Hematopoietic multipotent progenitor cell treated with erythropoietin and hydrocortisone succinate and interleukin-3 and kit ligand, for 17 days (in vitro differentiated cells): ENCODE data around the gene CD4.
A peak's percentile ranks its signal among the peaks of the same experiment; 100 is the strongest.

ENCODE experiments used
- DNase-seq: peaks from one replicate; pipeline ENCODE4 v3.0.0-alpha.2; 2015; ENCODE audit warnings: low spot score

CD4 gene

DNA sequence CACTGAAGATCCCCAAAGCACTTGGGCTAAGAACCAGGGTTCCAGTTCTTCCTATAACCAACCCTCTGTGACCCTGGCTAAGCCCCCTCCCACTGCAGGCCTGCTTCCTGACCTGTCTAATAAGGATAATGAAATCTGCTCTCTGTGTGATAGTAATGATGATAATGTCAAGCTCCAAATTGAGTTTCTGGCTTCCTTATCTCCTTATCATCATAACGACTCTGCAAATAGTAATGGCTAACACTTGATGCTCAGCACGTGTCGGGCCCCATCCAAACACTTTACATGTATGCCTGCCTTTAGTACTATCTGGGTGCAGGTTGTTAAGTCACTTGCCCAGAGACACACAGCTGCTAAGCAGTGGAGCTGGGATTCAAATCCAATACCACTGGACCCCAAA is 27.3 kb downstream of the CD4 start:
- DNase-seq: no peak

DNA sequence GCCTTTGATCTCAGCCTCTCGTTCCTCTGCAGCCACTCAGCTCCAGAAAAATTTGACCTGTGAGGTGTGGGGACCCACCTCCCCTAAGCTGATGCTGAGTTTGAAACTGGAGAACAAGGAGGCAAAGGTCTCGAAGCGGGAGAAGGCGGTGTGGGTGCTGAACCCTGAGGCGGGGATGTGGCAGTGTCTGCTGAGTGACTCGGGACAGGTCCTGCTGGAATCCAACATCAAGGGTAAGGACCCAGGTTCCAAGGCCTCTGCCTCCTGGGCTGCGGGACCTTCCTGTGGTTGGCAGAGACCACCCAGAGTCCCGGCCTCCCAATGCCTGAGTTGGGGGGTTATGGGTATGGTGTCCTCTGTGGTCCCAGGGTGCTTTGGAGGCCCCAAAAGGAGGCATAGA is 27.8 kb downstream of the CD4 start:
- no peak for DNase-seq

DNA sequence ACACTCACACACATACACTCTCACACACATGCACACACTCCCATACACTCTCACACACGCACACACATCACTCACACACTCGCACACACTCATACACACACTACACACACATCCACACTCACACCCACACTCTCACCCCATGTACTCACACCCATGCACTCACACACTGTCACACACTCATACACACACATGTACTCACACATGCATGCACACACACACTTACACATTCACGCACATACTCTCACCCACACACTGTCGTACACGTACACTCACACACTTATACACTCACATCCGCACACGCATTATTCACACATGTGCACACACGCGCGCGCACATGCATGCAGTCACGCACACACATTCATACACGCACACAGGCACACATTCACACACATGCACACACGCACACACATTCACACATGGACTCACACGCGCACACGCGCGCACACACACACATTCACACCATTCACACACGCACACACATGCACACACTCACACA is 28.4 kb downstream of the CD4 start:
- no peak for DNase-seq

DNA sequence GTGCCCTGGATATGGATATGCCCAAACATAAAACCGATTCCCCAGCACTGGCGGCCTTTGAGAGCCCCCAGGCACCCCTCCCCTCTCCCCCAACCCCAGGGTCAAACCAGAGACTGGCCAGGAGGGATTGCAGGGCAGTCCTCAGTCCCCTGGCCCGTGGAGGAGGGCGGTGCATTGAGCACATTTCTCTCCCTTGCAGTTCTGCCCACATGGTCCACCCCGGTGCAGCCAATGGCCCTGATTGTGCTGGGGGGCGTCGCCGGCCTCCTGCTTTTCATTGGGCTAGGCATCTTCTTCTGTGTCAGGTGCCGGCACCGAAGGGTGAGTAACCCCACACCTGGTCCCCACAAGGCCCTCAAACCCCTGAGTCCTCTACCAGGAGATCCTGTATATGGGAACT is 28.9 kb downstream of the CD4 start:
- DNase-seq: no peak

DNA sequence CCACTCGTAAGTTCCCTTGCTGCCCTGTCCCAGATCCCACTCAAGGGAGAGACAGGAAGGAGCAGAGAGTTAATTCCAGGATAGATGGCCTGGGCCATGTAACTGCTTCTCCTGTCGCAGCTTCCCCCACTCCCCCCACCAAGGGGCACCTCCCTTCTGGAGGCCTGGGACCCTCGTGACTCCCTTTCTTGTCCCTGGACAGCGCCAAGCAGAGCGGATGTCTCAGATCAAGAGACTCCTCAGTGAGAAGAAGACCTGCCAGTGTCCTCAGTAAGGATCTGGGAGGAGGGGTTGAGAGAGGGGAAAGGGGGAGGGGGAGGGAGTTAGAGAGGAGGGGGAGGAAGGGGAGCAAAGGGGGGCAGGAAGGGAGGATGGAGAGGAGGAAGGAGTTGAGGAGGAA is 29.3 kb downstream of the CD4 start:
- no peak for DNase-seq

DNA sequence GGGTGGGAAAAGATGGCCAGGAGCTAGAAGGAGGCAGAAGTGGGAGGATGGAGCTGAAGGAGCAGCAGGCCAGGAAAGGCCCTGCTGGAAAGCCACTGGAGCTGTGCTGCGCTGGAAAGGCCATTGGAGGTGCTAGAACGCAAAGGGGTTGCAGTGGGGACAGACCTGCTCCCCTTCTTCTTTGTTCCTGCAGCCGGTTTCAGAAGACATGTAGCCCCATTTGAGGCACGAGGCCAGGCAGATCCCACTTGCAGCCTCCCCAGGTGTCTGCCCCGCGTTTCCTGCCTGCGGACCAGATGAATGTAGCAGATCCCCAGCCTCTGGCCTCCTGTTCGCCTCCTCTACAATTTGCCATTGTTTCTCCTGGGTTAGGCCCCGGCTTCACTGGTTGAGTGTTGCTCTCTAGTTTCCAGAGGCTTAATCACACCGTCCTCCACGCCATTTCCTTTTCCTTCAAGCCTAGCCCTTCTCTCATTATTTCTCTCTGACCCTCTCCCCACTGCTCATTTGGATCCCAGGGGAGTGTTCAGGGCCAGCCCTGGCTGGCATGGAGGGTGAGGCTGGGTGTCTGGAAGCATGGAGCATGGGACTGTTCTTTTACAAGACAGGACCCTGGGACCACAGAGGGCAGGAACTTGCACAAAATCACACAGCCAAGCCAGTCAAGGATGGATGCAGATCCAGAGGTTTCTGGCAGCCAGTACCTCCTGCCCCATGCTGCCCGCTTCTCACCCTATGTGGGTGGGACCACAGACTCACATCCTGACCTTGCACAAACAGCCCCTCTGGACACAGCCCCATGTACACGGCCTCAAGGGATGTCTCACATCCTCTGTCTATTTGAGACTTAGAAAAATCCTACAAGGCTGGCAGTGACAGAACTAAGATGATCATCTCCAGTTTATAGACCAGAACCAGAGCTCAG is 30.0 kb downstream of the CD4 start:
- DNase-seq: no peak

DNA sequence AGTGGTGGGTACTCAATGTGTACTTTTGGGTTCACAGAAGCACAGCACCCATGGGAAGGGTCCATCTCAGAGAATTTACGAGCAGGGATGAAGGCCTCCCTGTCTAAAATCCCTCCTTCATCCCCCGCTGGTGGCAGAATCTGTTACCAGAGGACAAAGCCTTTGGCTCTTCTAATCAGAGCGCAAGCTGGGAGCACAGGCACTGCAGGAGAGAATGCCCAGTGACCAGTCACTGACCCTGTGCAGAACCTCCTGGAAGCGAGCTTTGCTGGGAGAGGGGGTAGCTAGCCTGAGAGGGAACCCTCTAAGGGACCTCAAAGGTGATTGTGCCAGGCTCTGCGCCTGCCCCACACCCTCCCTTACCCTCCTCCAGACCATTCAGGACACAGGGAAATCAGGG is 30.8 kb downstream of the CD4 start:
- DNase-seq: no peak

DNA sequence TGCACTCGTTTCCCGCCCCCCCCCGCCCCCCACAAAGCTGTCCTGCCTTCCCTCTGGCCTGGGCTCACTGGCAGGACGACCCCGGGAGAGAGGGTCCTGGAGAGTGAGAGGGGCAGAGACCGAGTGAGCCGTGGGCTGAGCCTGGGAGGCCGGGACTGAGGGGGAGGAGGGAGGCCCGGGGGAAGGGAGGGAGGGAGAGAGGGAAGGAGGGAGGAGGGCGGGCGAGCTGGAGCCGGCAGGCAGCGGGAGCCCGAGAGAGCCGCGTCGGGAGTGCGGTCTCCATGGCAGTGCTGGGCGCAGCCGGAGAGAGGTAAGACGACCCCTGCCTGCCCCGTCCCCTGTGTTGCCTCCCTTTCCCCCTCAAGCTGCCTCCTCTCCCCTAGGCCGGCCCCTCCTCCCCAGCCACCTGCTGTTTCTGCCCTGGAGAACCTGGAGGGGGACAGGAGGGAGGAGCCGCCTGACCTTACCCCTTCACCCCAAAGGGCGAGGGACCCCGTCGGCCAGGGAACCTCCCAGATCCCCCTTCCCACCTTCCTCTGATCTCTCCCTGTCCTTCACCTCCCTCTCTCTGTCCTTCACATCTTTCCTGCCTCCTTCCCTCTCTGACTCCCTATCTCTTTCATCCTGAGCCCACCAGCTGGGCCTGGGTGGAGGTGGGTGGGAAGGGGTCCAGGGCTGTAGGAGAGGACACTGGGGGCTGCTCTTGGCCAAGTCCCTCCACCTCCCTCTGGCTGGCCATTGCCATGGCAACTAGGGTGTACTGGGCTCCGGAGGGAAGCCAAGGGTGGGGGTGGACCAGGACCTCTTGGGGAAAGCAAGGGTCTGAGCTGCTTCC is 32.5 kb downstream of the CD4 start, which contains the start of gene GPR162:
GPR162 (plus strand) TSS at position 231 of the 835 bp plus-strand sequence. CDS start 2,078 bp downstream, outside the sequence.
- DNase-seq: no peak

DNA sequence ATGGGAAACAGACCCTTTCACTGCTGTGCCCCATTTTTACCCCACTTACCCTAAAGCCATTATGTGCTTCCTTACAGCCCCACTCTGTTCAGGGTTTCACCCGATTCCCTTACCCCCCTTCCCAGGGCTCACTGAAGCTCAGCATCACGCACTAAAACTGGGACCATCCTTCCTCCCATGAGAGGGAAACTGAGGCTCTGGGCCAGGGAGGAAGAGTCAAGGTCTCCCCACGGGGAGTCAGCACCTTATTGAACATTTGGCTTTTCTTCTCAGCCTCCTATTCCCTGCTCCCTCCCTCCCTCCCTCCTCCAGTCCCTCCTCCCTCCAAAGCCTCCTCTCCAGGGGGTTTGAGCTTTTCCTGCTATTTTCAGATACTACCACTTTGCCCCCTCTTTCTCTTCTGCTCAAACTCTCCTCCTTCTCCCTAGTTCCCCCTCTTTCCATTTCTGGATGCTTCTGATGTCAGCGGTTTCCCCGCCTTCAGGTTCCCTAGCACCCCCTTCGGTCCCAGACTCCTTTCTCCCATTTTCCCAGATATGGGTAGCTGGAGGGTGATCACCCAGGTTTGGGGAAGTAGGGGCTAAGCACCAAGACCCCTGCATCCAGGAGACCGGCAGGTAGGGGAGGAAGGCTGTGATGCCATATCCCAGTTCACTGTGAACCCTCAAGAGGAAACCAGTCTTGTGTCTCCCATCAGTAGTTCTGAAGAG is 33.3 kb downstream of the CD4 start:
- DNase-seq: no peak

DNA sequence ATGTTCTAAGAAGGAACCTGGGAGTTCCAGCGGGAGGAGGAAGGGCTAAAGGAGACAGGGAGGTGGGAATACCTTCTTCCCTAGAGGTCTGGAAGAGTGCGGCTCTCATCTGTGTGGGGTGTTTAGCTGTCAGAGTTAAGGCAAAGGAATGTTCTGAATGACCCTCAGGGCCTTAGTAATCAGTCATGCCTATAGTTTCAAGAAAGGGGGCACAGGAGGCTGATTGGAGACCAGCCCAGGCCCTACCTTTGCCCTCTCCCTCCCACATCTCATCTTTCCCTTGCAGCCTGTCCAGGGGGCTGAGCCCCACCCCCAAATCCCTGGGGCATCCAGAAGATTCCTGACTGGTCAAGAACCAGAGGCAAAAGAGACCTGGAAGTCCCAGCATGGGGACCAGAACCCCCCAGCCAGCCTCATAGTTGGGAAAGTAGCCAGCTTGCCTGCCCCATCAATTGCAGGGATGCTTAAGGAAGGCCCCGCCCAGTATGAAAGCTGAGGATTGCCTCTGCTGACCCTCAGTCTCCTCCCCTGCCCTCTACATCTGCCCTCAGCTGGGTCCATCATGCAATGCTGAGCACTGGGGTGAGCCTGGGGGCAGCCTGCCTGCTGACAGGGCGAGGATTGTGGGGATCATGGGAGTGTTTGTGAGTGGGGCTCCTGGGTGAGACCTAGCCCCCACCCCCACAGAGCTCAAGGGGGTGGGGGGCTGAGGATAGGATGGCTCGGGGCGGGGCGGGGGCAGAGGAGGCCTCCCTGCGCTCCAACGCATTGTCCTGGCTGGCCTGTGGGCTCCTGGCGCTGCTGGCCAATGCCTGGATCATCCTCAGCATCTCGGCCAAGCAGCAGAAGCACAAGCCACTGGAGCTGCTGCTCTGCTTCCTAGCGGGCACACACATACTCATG is 34.1 kb downstream of the CD4 start:
- no peak for DNase-seq

DNA sequence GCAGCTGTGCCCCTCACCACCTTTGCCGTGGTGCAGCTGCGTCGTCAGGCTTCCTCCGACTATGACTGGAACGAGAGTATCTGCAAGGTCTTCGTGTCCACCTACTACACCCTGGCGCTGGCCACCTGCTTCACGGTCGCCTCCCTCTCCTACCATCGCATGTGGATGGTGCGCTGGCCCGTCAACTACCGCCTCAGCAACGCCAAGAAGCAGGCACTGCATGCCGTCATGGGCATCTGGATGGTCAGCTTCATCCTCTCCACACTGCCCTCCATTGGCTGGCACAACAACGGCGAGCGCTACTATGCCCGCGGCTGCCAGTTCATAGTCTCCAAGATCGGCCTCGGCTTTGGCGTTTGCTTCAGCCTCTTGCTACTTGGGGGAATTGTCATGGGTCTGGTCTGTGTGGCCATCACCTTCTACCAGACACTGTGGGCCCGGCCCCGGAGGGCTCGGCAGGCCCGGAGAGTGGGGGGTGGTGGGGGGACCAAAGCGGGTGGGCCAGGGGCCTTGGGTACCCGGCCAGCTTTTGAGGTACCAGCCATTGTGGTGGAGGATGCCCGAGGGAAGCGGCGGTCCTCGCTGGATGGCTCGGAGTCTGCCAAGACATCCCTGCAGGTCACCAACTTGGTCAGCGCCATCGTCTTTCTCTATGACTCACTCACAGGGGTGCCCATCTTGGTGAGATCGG is 34.9 kb downstream of the CD4 start:
- DNase-seq: no peak

DNA sequence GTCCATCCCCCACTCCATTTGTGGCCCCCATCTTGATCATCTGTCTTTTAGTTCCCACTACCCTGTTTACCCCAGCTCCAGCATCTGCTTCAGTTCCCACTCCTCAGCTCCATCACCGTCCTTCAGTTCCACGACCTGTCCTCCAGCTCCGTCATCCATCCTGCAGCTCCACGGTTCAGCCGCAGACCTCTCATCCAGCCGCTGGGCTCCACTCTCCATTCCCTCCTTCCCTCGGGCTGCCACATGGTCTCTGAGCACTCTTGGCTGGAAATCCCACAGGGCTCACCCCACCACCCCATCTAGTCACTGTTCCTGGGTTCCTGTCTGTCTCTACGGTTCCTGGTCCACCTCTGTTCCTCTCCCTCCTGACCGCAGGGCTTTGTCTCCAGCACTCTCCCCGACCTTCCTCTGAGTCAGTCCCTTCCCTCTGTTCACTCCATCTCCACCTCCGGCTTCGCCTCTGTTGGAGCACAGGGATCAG is 35.6 kb downstream of the CD4 start:
- DNase-seq: no peak

DNA sequence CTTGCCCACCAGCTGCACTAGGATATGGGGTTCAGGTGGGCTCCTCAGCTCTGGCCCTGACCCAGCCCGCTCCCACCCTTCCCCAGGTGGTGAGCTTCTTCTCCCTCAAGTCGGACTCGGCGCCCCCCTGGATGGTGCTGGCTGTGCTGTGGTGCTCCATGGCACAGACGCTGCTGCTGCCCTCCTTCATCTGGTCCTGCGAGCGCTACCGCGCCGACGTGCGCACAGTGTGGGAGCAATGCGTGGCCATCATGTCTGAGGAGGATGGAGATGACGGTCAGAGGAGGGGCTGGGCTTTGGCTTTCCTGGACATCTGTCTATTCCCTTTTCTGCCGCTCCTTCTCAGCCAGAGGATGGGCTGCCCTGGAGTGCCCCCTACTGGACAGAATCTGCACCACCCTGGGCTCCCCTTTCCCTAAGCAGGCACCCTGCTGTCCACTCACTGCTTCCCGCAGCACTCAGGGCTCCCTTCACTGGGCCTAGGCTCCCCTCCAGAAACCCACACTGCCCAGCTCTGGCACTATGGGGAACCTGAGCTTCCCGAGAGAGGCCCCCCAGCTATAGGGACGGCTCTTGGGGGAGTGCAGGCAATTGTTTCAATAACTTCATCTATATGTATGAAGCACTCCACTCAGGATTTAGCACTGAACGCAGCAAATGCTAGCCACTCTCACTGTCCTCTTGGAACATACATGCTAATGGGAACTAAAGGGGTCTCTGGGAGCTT is 36.2 kb downstream of the CD4 start:
- peak; percentile 77 for DNase-seq

DNA sequence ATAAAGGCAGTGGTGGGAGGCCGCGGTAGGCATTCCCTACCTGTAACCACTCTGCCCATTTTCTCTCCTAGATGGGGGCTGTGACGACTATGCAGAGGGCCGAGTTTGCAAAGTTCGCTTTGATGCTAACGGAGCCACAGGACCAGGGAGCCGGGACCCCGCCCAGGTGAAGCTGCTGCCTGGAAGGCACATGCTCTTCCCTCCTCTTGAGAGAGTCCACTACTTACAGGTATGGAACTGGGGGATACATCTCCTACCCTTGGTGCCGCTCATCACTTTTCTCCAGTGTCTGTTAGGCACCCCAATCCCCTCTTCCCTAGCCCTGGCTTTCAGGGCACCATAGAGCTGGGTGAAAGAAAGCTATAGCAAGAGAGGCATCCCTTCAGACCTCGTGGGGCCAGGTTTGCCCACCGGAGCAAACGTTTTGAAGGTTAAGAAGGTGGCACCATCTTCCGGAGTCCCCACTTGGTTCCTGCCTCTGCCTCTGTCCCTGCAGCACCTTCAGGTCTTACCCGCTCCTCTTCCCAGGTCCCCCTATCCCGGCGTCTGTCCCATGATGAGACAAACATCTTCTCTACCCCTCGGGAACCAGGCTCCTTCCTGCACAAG is 36.9 kb downstream of the CD4 start:
- no peak for DNase-seq

DNA sequence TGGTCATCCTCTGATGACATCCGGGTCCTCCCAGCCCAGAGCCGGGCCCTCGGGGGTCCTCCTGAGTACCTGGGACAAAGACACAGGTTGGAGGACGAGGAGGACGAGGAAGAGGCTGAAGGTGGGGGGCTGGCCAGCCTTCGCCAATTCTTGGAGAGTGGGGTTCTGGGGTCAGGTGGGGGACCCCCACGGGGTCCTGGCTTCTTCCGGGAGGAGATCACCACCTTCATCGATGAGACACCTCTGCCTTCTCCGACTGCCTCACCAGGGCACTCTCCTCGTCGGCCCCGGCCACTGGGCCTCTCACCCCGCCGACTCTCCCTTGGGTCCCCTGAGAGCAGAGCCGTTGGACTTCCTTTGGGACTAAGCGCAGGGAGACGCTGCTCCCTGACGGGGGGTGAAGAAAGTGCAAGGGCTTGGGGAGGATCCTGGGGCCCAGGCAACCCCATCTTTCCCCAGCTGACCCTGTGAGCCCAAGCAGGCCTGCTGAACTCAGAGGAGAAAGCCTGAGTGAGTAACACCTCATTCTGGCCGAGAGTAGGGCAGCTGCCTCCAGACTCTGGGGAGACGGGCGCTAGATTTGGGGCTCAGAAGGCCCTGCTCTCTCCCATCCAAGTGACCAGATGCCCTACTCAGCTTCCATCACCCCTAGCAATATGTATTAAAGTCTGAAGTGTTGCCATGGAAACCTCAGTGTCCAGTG is 37.6 kb downstream of the CD4 start:
- no peak for DNase-seq

DNA sequence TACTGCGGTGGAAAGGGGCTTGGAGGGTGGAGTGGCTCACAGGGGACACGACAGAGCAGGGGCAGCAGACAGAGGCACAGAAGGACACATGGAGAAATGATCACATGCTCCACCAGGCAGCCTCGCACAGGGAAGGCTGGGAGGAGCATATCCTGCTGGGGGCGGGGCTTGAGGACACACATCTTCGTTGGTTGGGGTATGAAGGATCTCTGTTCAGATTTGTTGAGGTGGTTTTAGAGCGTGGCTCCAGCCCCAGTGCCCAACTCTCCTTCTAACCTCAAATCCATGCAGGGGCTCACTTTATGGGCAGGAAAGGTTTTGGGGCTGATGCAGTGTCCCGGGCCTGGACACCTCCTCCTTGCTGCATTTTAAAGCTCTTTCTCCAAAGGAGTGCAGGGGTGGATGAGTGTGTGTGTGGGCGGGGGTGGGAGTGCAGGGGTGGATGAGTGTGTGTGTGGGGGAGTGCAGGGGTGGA is 38.1 kb downstream of the CD4 start:
- DNase-seq: no peak

DNA sequence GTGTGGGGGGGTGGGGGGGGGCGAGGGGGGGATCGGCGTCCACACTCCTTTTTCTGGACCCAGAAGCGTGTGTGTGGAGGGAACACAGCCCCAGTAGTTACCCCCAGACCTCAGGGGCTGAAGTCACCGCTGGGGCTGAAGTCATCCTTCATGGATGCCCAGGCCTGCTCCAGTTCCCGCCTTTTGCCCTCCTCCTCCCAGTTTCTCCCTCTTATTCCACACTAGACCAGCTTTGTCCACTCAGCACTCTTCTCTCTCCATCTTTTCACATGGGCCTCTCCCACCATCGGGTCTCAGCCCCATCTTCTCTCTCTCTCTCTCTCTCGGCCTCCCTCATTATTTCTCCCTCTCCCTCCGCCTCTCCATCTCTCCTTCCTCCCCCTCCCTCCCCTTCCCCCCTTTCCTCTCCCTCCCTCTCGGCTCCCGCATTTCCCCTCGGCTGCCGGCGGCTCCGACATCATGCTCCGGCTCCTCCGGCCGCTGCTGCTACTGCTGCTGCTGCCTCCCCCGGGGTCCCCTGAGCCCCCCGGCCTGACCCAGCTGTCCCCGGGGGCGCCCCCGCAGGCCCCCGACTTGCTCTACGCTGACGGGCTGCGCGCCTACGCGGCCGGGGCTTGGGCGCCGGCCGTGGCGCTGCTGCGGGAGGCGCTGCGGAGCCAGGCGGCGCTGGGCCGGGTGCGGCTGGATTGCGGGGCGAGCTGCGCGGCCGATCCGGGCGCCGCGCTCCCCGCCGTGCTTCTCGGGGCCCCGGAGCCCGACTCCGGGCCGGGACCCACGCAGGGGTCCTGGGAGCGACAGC is 38.9 kb downstream of the CD4 start, which contains the start of gene P3H3:
P3H3 (plus strand) TSS at position 426 of the 799 bp plus-strand sequence; CDS start at position 460, 34 bp downstream.
- no peak for DNase-seq
